IMR-90 (cell line): ENCODE measurements around the gene SPAG16. TPM values are rescaled to one million over a fixed set of nuclear protein-coding genes. Genes with fewer than 3 reads are reported as not detected.

Source experiments
- ATAC-seq: fragments of 200-7000 bp; cut with Tn5 transposase; 2 replicates; pipeline ENCODE4 v1.9.1; 2020; ENCODE audit warnings: low read depth, mild to moderate bottlenecking, moderate library complexity
- BruUV-seq: library from RNA; stranded (reverse); fragments of 400-500 nt; replicated peaks from 2 replicates; lab custom pipeline; 2021; lab: Mats Ljungman, UMichigan
- CTCF ChIA-PET: fragments of 300-600 bp; formaldehyde crosslinking; extraction: SDS; loops from one replicate; lab custom pipeline; 2021; ENCODE audit warnings: antibody characterized with exemption; lab: Yijun Ruan, JAX
- POLR2A ChIA-PET: fragments of 300-600 bp; sonication (Branson Sonifier 250); formaldehyde crosslinking; loops from one replicate; lab custom pipeline; 2022; ENCODE audit warnings: antibody characterized with exemption; ENCODE audit not compliant: unreplicated experiment; lab: Charles Lee
- DNase-seq: peaks from one replicate; pipeline ENCODE4 v3.0.0; 2013
- H2AFZ ChIP-seq: replicated peaks from 2 replicates; pipeline ENCODE3; 2013; ENCODE audit warnings: low read length, mild to moderate bottlenecking; ENCODE audit not compliant: poor library complexity
- H2AK5ac ChIP-seq: 2 replicates; pipeline ENCODE4 v1.6.1; 2013; ENCODE audit warnings: low read depth, low read length, inconsistent platforms
- H2AK9ac ChIP-seq: replicated peaks from 2 replicates; pipeline ENCODE3; 2013; ENCODE audit warnings: mild to moderate bottlenecking, low read depth, low read length, moderate library complexity; ENCODE audit not compliant: poor library complexity
- H2BK120ac ChIP-seq: 2 replicates; pipeline ENCODE4 v1.6.1; 2013; ENCODE audit warnings: low read depth, low read length, inconsistent platforms
- H2BK15ac ChIP-seq: 3 replicates; pipeline ENCODE4 v1.6.1; 2013; ENCODE audit warnings: low read depth, low read length, inconsistent platforms
- H2BK20ac ChIP-seq: 2 replicates; pipeline ENCODE4 v1.6.1; 2013; ENCODE audit warnings: low read depth, mild to moderate bottlenecking, inconsistent platforms, low read length, moderate library complexity
- H2BK5ac ChIP-seq: 2 replicates; pipeline ENCODE4 v1.6.1; 2013; ENCODE audit warnings: mild to moderate bottlenecking, low read depth, low read length, inconsistent platforms; ENCODE audit not compliant: poor library complexity, severe bottlenecking
- H3K14ac ChIP-seq: replicated peaks from 2 replicates; pipeline ENCODE4 v1.6.1; 2013; ENCODE audit warnings: low read depth, low read length, inconsistent platforms
- H3K18ac ChIP-seq: 2 replicates; pipeline ENCODE4 v1.6.1; 2013; ENCODE audit warnings: low read depth, low read length, control low read depth
- H3K23ac ChIP-seq: 2 replicates; pipeline ENCODE4 v1.6.1; 2013; ENCODE audit warnings: low read depth, low read length, inconsistent platforms
- H3K27ac ChIP-seq: 2 replicates; pipeline ENCODE4 v1.5.1; 2013; ENCODE audit warnings: mild to moderate bottlenecking, control low read depth, low read length; ENCODE audit not compliant: insufficient read depth
- H3K27me3 ChIP-seq: 2 replicates; pipeline ENCODE4 v1.6.1; 2013; ENCODE audit warnings: low read length; ENCODE audit not compliant: control insufficient read depth, insufficient read depth
- H3K36me3 ChIP-seq: 2 replicates; pipeline ENCODE4 v1.6.1; 2013; ENCODE audit warnings: low read length, mixed read lengths; ENCODE audit not compliant: control insufficient read depth, insufficient read depth
- H3K4ac ChIP-seq: 2 replicates; pipeline ENCODE4 v1.6.1; 2013; ENCODE audit warnings: low read depth, low read length, inconsistent platforms
- H3K4me1 ChIP-seq: 2 replicates; pipeline ENCODE4 v1.6.1; 2013; ENCODE audit warnings: low read length, mixed read lengths; ENCODE audit not compliant: control insufficient read depth, insufficient read depth
- H3K4me2 ChIP-seq: 2 replicates; pipeline ENCODE4 v1.6.1; 2013; ENCODE audit warnings: low read depth, mild to moderate bottlenecking, control low read depth, low read length, moderate library complexity
- H3K4me3 ChIP-seq: 2 replicates; pipeline ENCODE4 v1.5.1; 2013; ENCODE audit warnings: low read depth, mild to moderate bottlenecking, control low read depth, low read length, moderate library complexity; ENCODE audit not compliant: insufficient read depth
- H3K56ac ChIP-seq: 2 replicates; pipeline ENCODE4 v1.6.1; 2013; ENCODE audit warnings: low read length, inconsistent platforms; ENCODE audit not compliant: insufficient read depth; ENCODE audit errors: extremely low read depth
- H3K79me1 ChIP-seq, 2 experiments: 2 replicates each; pipeline ENCODE4 v1.6.1; 2013; ENCODE audit warnings: low read length in 2 of 2, inconsistent platforms in 1 of 2, low read depth in 1 of 2
- H3K9ac ChIP-seq: 2 replicates; pipeline ENCODE4 v1.6.1; 2013; ENCODE audit warnings: low read depth, low read length, control low read depth
- H3K9me1 ChIP-seq: 2 replicates; pipeline ENCODE4 v1.6.1; 2013; ENCODE audit warnings: low read length, inconsistent platforms; ENCODE audit not compliant: insufficient read depth
- H3K9me3 ChIP-seq: 2 replicates; pipeline ENCODE4 v1.6.1; 2013; ENCODE audit warnings: low read length; ENCODE audit not compliant: control insufficient read depth, insufficient read depth
- H4K20me1 ChIP-seq: 2 replicates; pipeline ENCODE4 v1.6.1; 2013; ENCODE audit warnings: low read length, inconsistent platforms; ENCODE audit not compliant: insufficient read depth
- H4K5ac ChIP-seq: 2 replicates; pipeline ENCODE4 v1.6.1; 2013; ENCODE audit warnings: mild to moderate bottlenecking, low read depth, low read length, control low read depth
- H4K8ac ChIP-seq, 2 experiments: 2 replicates each; pipeline ENCODE4 v1.6.1; 2013; ENCODE audit warnings: low read depth in 2 of 2, low read length in 2 of 2, control low read depth in 1 of 2, inconsistent platforms in 1 of 2
- H4K91ac ChIP-seq: 2 replicates; pipeline ENCODE4 v1.6.1; 2013; ENCODE audit warnings: low read depth, low read length, inconsistent platforms; ENCODE audit not compliant: insufficient read depth
- BHLHE40 ChIP-seq: fragments of 150-350 bp; IDR thresholded peaks from 2 replicates; pipeline ENCODE4 v1.6.1; 2016; ENCODE audit warnings: mild to moderate bottlenecking, low read depth, low read length
- FOS ChIP-seq: fragments of 150-350 bp; IDR thresholded peaks from 2 replicates; pipeline ENCODE4 v1.6.1; 2016; ENCODE audit warnings: low read depth, low read length
- MXI1 ChIP-seq: IDR thresholded peaks from 2 replicates; pipeline ENCODE4 v1.6.1; 2012; ENCODE audit warnings: low read depth, mild to moderate bottlenecking, low read length, moderate library complexity, borderline replicate concordance
- NFE2L2 ChIP-seq: fragments of 150-350 bp; IDR thresholded peaks from 2 replicates; pipeline ENCODE4 v1.6.1; 2016; ENCODE audit warnings: low read depth, mild to moderate bottlenecking, low read length
- RAD21 ChIP-seq: IDR thresholded peaks from 2 replicates; pipeline ENCODE4 v1.6.1; 2012; ENCODE audit warnings: low read length, improper control_type of control experiment
- RFX5 ChIP-seq: IDR thresholded peaks from 2 replicates; pipeline ENCODE4 v1.8.0; 2012; ENCODE audit warnings: low read depth, mild to moderate bottlenecking, low read length, moderate library complexity
- dilution Hi-C: fragments of 300-500 bp; cut with HindIII; formaldehyde crosslinking; loops from one replicate; pipeline ENCODE4 v1.14.3; 2018; ENCODE audit warnings: low sequenced_read_pairs; ENCODE audit not compliant: unreplicated experiment
- in situ Hi-C: fragments of 300-500 bp; cut with MboI; formaldehyde crosslinking; loops from 3 replicates; pipeline ENCODE4 v1.14.3; 2019; ENCODE audit warnings: low sequenced_read_pairs, inconsistent platforms, mixed read lengths
- intact Hi-C: fragments of 100-400 bp; cut with micrococcal nuclease; formaldehyde crosslinking; loops from 2 replicates; pipeline ENCODE4 v1.10.0; 2022
- polyA plus RNA-seq, 3 experiments: library from polyadenylated mRNA; depleted of rRNA; stranded (reverse); fragments of >200 nt; gene quantifications; 2 replicates each; pipeline ENCODE4 v1.2.3, GENCODE V29; 2012; ENCODE audit warnings: low replicate concordance in 1 of 3
- total RNA-seq: library from RNA; depleted of rRNA; stranded (reverse); fragments of >200 nt; gene quantifications from 2 replicates; pipeline ENCODE4 v1.2.3, GENCODE V29; 2012

Gene SPAG16
- total and polyA plus RNA-seq, 2 of the 4 experiments (the other 2 are of a cell fraction) = 7.3 to 13.5 TPM

- H3K4me1 ChIP-seq = no peaks in the 10 kb centered on the region
- TF ChIP-seq BHLHE40 = no peak
- no peak for TF ChIP-seq NFE2L2
- no peak for TF ChIP-seq RAD21
- TF ChIP-seq FOS = no peak
- TF ChIP-seq RFX5 = no peak
- TF ChIP-seq MXI1 = no peak
- POLR2A ChIA-PET = no interaction called here
- dilution Hi-C loops (no loop called here), intact Hi-C loops (no loop called here), in situ Hi-C loops (no loop called here)
- H3K9ac ChIP-seq = no peak overlapping the region
- H4K5ac ChIP-seq = no peak overlapping the region
- no peak overlapping the region for H2AK9ac ChIP-seq
- H3K23ac ChIP-seq = no peak overlapping the region
- H3K56ac ChIP-seq = no peak overlapping the region
- no peak overlapping the region for H3K18ac ChIP-seq
- CTCF ChIA-PET = no interaction called here
- no peaks in the 10 kb centered on the region for H3K27me3 ChIP-seq
- H2BK15ac ChIP-seq = no peak overlapping the region
- H2BK120ac ChIP-seq = no peak overlapping the region
- peaks cover 11% of the 10 kb centered on the region for H3K9me3 ChIP-seq
- H2BK20ac ChIP-seq = no peak overlapping the region
- no peak overlapping the region for H3K4me3 ChIP-seq
- ATAC-seq = no peak
- no peak overlapping the region for H2AFZ ChIP-seq
- no peak overlapping the region for H3K14ac ChIP-seq
- no TSS peak for BruUV-seq
- no peak overlapping the region for H2BK5ac ChIP-seq
- no peak overlapping the region for H3K4ac ChIP-seq
- no peak overlapping the region for H3K27ac ChIP-seq
- H4K91ac ChIP-seq = no peak overlapping the region
- H4K20me1 ChIP-seq = no peaks in the 10 kb centered on the region
- no peak overlapping the region for H2AK5ac ChIP-seq
- H3K4me2 ChIP-seq = no peak overlapping the region
- no peaks in the 10 kb centered on the region for H3K9me1 ChIP-seq
- H3K79me1 ChIP-seq = no peaks in the 10 kb centered on the region
- H3K36me3 ChIP-seq = no peaks in the 10 kb centered on the region
- no peak for DNase-seq
- no peak overlapping the region for H4K8ac ChIP-seq
Measured at GRCh38 chr2:214294426-214294825, 1010.2 kb downstream of the SPAG16 start.
